OCI-LY7 (cell line): Measurements from ENCODE around the gene L3MBTL1. TPM values are rescaled to one million over a fixed set of nuclear protein-coding genes. Genes with fewer than 3 reads are reported as not detected.

Source experiments
- BruUV-seq: library from RNA; stranded (reverse); fragments of 400-500 nt; replicated peaks from 2 replicates; lab custom pipeline; 2021; lab: Mats Ljungman, UMichigan
- CTCF ChIA-PET: fragments of 300-600 bp; sonication (Branson Sonifier 250); formaldehyde crosslinking; loops from one replicate; lab custom pipeline; 2022; ENCODE audit warnings: antibody characterized with exemption; ENCODE audit not compliant: unreplicated experiment; lab: Charles Lee
- POLR2A ChIA-PET: fragments of 300-600 bp; sonication (Branson Sonifier 250); formaldehyde crosslinking; loops from one replicate; lab custom pipeline; 2022; ENCODE audit warnings: antibody characterized with exemption; lab: Charles Lee
- DNase-seq: peaks from one replicate; pipeline ENCODE4 v3.0.0-alpha.2; 2015; ENCODE audit warnings: low spot score
- H2AFZ ChIP-seq: fragments of 200-600 bp; sonication (generic), shearing (Covaris generic); 2 replicates; pipeline ENCODE4 v1.6.1; 2014; ENCODE audit warnings: mild to moderate bottlenecking, antibody characterized with exemption, low read length, moderate library complexity
- H3K27ac ChIP-seq: fragments of 200-600 bp; sonication (generic); 2 replicates; pipeline ENCODE4 v1.5.1; 2014; ENCODE audit warnings: mixed run types, low read depth, mild to moderate bottlenecking, moderate library complexity, low read length, inconsistent platforms; ENCODE audit not compliant: poor library complexity, severe bottlenecking
- H3K36me3 ChIP-seq: fragments of 200-600 bp; sonication (generic); 2 replicates; pipeline ENCODE4 v1.6.1; 2014; ENCODE audit warnings: mild to moderate bottlenecking, antibody characterized with exemption, low read length, moderate library complexity, mixed read lengths; ENCODE audit not compliant: insufficient read depth
- H3K4me1 ChIP-seq: fragments of 200-600 bp; sonication (generic); 2 replicates; pipeline ENCODE4 v1.5.1; 2014; ENCODE audit warnings: mild to moderate bottlenecking, low read length; ENCODE audit not compliant: insufficient read depth, poor library complexity, severe bottlenecking
- H3K4me2 ChIP-seq: fragments of 200-600 bp; sonication (generic); 2 replicates; pipeline ENCODE4 v1.6.1; 2014; ENCODE audit warnings: mild to moderate bottlenecking, low read length
- H3K4me3 ChIP-seq: fragments of 200-600 bp; sonication (generic); 2 replicates; pipeline ENCODE4 v1.5.1; 2014; ENCODE audit warnings: mild to moderate bottlenecking, low read depth, low read length; ENCODE audit not compliant: poor library complexity, severe bottlenecking
- H3K79me2 ChIP-seq: fragments of 200-600 bp; sonication (generic); 2 replicates; pipeline ENCODE4 v1.6.1; 2016; ENCODE audit warnings: low read depth, mild to moderate bottlenecking, low read length, moderate library complexity, mixed read lengths; ENCODE audit not compliant: insufficient read depth
- H3K9me2 ChIP-seq: fragments of 200-600 bp; sonication (generic); 2 replicates; pipeline ENCODE4 v1.6.1; 2016; ENCODE audit warnings: mild to moderate bottlenecking, low read length, mixed read lengths; ENCODE audit not compliant: insufficient read depth
- H3K9me3 ChIP-seq: fragments of 200-600 bp; sonication (generic); 2 replicates; pipeline ENCODE4 v1.6.1; 2014; ENCODE audit warnings: mild to moderate bottlenecking, mixed run types, low read length, mixed read lengths
- H4K20me1 ChIP-seq: fragments of 200-600 bp; sonication (generic); 2 replicates; pipeline ENCODE4 v1.6.1; 2014; ENCODE audit warnings: mild to moderate bottlenecking, antibody characterized with exemption, low read length, moderate library complexity, mixed read lengths; ENCODE audit not compliant: insufficient read depth
- CTCF ChIP-seq: fragments of 200-600 bp; sonication (generic); conservative IDR thresholded peaks from 2 replicates; pipeline ENCODE4 v1.5.1; 2014; ENCODE audit warnings: mild to moderate bottlenecking, antibody characterized with exemption, low read length, moderate library complexity, mixed read lengths
- EZH2phosphoT487 ChIP-seq: fragments of 200-600 bp; sonication (generic); IDR thresholded peaks from 2 replicates; pipeline ENCODE4 v1.6.1; 2018; ENCODE audit warnings: low read depth, borderline replicate concordance, mild to moderate bottlenecking, mixed run types, antibody characterized with exemption, low read length, moderate library complexity, mixed read lengths
- intact Hi-C: fragments of 100-400 bp; cut with micrococcal nuclease; formaldehyde crosslinking; loops from one replicate; pipeline ENCODE4 v1.10.0; 2022; ENCODE audit not compliant: unreplicated experiment
- total RNA-seq, 2 experiments: library from RNA; depleted of rRNA in 1 of 2; stranded (reverse); fragments of >200 nt in 1 of 2; shearing (Covaris generic) in 1 of 2; gene quantifications; 2 replicates each; pipeline ENCODE4 v1.2.3, GENCODE V29; 2014 to 2022

Gene L3MBTL1
- total RNA-seq, 2 experiments from 2014 or later, result 22.4 to 27.8 TPM

GRCh38 chr20:43570496-43570895 lies 63.0 kb downstream of the L3MBTL1 start:
- Histone ChIP-seq H3K9me3 (no peaks in the 10 kb centered on the region), H4K20me1 (no peaks in the 10 kb centered on the region), H3K27ac (no peak overlapping the region), H3K4me2 (no peak overlapping the region), H3K36me3 (no peaks in the 10 kb centered on the region), H3K4me1 (no peaks in the 10 kb centered on the region), H3K9me2 (no peaks in the 10 kb centered on the region), H3K79me2 (no peaks in the 10 kb centered on the region), H2AFZ (no peak overlapping the region), H3K4me3 (no peak overlapping the region)
- BruUV-seq, result no TSS peak
- no peak for DNase-seq
- intact Hi-C loops, result no loop called here
- TF ChIP-seq CTCF (no peak), EZH2phosphoT487 (no peak)
- ChIA-PET POLR2A (interaction anchor here (1.1 kb wide), 1 partner anchor 93 kb away, joined by 3 read pairs; no protein-coding TSS in a partner anchor), CTCF (no interaction called here)

GRCh38 chr20:43571310-43571709 lies 63.8 kb downstream of the L3MBTL1 start:
- no peak overlapping the region for H3K4me2 ChIP-seq
- peak; percentile 18 for DNase-seq
- H3K79me2 ChIP-seq, result no peaks in the 10 kb centered on the region
- BruUV-seq, result no TSS peak
- ChIA-PET CTCF (no interaction called here), POLR2A (interaction anchor here (1.6 kb wide), 1 partner anchor 80 kb away, joined by 3 read pairs; no protein-coding TSS in a partner anchor)
- H3K9me2 ChIP-seq, result no peaks in the 10 kb centered on the region
- H2AFZ ChIP-seq, result no peak overlapping the region
- H3K27ac ChIP-seq, result no peak overlapping the region
- no peak for TF ChIP-seq EZH2phosphoT487
- TF ChIP-seq CTCF, result peak; percentile 73
- no peaks in the 10 kb centered on the region for H3K9me3 ChIP-seq
- no peaks in the 10 kb centered on the region for H3K36me3 ChIP-seq
- no peaks in the 10 kb centered on the region for H4K20me1 ChIP-seq
- no peak overlapping the region for H3K4me3 ChIP-seq
- intact Hi-C loops, result no loop called here
- H3K4me1 ChIP-seq, result no peaks in the 10 kb centered on the region

- CTCF ChIA-PET, result no interaction called here
- Histone ChIP-seq H3K4me1 (no peaks in the 10 kb centered on the region), H3K9me3 (no peaks in the 10 kb centered on the region), H3K9me2 (no peaks in the 10 kb centered on the region), H3K4me3 (no peak overlapping the region), H3K4me2 (no peak overlapping the region), H3K36me3 (no peaks in the 10 kb centered on the region), H3K79me2 (no peaks in the 10 kb centered on the region), H4K20me1 (no peaks in the 10 kb centered on the region), H2AFZ (no peak overlapping the region), H3K27ac (no peak overlapping the region)
- TF ChIP-seq EZH2phosphoT487, result no peak
- intact Hi-C loops, result no loop called here
- DNase-seq, result no peak
- POLR2A ChIA-PET, result interaction anchor here (0.6 to 1.6 kb wide), 2 partner anchors 9 to 79 kb away, joined by 3 to 4 read pairs; no protein-coding TSS in a partner anchor
- no TSS peak for BruUV-seq
These were observed 64.3 kb downstream of the L3MBTL1 start for GRCh38 chr20:43571771-43572170.
